A673 (cell line): Measurements from ENCODE around the gene MAGEA4.

Experiments
- CTCF ChIP-seq: fragments of 300-800, 200-600 bp; sonication (generic); conservative IDR thresholded peaks from 2 replicates; pipeline ENCODE4 v1.5.1; 2017; ENCODE audit warnings: low read depth, mild to moderate bottlenecking, antibody characterized with exemption, low read length, moderate library complexity, mixed read lengths
- EZH2 ChIP-seq: fragments of 200-600 bp; sonication (generic); IDR thresholded peaks from 2 replicates; pipeline ENCODE4 v1.6.1; 2017; ENCODE audit warnings: borderline replicate concordance, low read depth, mild to moderate bottlenecking, mixed read lengths, antibody characterized with exemption, low read length; ENCODE audit not compliant: poor library complexity, severe bottlenecking

GRCh38 chrX:151880895-151881294, 31.8 kb upstream of the MAGEA4 start:
- TF ChIP-seq CTCF (no peak), EZH2 (no peak)
